Spleen (tissue), 11 donors: ENCODE measurements around the gene AQP2. TPM values are rescaled to one million over a fixed set of nuclear protein-coding genes. Genes with fewer than 3 reads are reported as not detected.

Experiments
- DNase-seq: peaks from one replicate; pipeline ENCODE4 v3.0.0-alpha.2; 2020
- H3K27ac ChIP-seq, 8 donors: fragments of 200-600 bp; sonication (generic) in 7 of 8; 1 replicate in 4 of 8; 2 replicates in 4 of 8; pipeline versions ENCODE4 v1.5.0 to v1.8.0; 2016 to 2021; ENCODE audit warnings: inconsistent platforms in 4 of 8, mild to moderate bottlenecking in 4 of 8, moderate library complexity in 1 of 8
- H3K27me3 ChIP-seq, 7 donors: fragments of 200-600 bp; sonication (generic) in 6 of 7; replicated peaks in 1 of 7; 1 replicate in 4 of 7; 2 replicates in 3 of 7; pipeline versions ENCODE4 v1.5.0 to v1.8.0; 2016 to 2021; ENCODE audit warnings: inconsistent platforms in 3 of 7, mild to moderate bottlenecking in 1 of 7
- H3K36me3 ChIP-seq, 6 donors: fragments of 200-600 bp; sonication (generic) in 5 of 6; 1 replicate in 4 of 6; 2 replicates in 2 of 6; pipeline versions ENCODE4 v1.5.0 to v1.8.0; 2016 to 2021; ENCODE audit warnings: inconsistent platforms in 2 of 6
- H3K4me1 ChIP-seq, 6 donors: fragments of 200-600 bp; sonication (generic) in 5 of 6; 1 replicate in 3 of 6; 2 replicates in 3 of 6; pipeline versions ENCODE4 v1.5.0 to v1.8.0; 2016 to 2021; ENCODE audit warnings: inconsistent platforms in 3 of 6
- H3K4me3 ChIP-seq, 8 donors: fragments of 200-600 bp; sonication (generic) in 7 of 8; 1 replicate in 4 of 8; 2 replicates in 4 of 8; pipeline versions ENCODE4 v1.5.0 to v1.8.0; 2016 to 2021; ENCODE audit warnings: inconsistent platforms in 4 of 8, mild to moderate bottlenecking in 4 of 8, moderate library complexity in 2 of 8
- H3K9me3 ChIP-seq, 8 donors: fragments of 200-600 bp; sonication (generic) in 7 of 8; 1 replicate in 4 of 8; 2 replicates in 4 of 8; pipeline versions ENCODE4 v1.5.0 to v1.8.0; 2016 to 2021; ENCODE audit warnings: inconsistent platforms in 4 of 8
- POLR2A ChIP-seq, 3 donors: fragments of 450-650 bp; IDR thresholded peaks; one replicate each; pipeline ENCODE4 v1.5.1; 2017; ENCODE audit warnings: antibody characterized with exemption in 3 of 3, mild to moderate bottlenecking in 1 of 3
- POLR2AphosphoS5 ChIP-seq, 3 donors: sonication (generic); formaldehyde crosslinking; IDR thresholded peaks; one replicate each; pipeline ENCODE4 v1.5.1; 2017; ENCODE audit warnings: antibody characterized with exemption in 3 of 3
- WGBS, 5 donors: extraction: QIAGEN DNeasy Blood & Tissue Kit in 3 of 5; methylation state at CpG; one replicate each; pipeline versions ENCODE4 v1.1.5 to v1.1.7; 2013 to 2018; 5-methylcytosine and 5-hydroxymethylcytosine counted together
- intact Hi-C: fragments of 100-400 bp; cut with DNase I; formaldehyde crosslinking; loops from one replicate; pipeline ENCODE4 v1.15.0; 2023; ENCODE audit warnings: low total_unique reads
- polyA plus RNA-seq, 3 donors: library from polyadenylated mRNA; stranded (reverse); fragments of 200-250 nt; gene quantifications; one replicate each; pipeline ENCODE4 v1.2.1, GENCODE V29; 2013
- total RNA-seq, 7 donors: library from RNA; depleted of rRNA in 3 of 7; stranded (reverse); fragments of >200 nt in 3 of 7; fragmentation: NEBNext Ultra II Directional in 4 of 7; extraction: Animal tissue kit (Norgen Biotek cat#: 25700) in 4 of 7; gene quantifications; one replicate each; pipeline versions ENCODE4 v1.1.0 to v1.2.1, GENCODE V29; 2016 to 2021
- TF ChIP-seq, protein P1 (sequence below), 11 experiments: fragments of 200-600 bp in 7 of 11; fragments of 450-650 bp in 4 of 11; sonication (generic) in 4 of 11; IDR thresholded peaks in 8 of 11; conservative IDR thresholded peaks in 3 of 11; 1 replicate in 7 of 11; 2 replicates in 4 of 11; pipeline versions ENCODE4 v1.4.0 to v1.8.0; 2016 to 2021; ENCODE audit warnings: antibody characterized with exemption in 11 of 11, inconsistent platforms in 4 of 11, mild to moderate bottlenecking in 1 of 11
- donor health status: healthy with polysubstance abuse.
- donor health status: DM: no; HTN: no; CAD: no; lungs with moderate emphysema.
- donor health status: DM: no; HTN: no; CAD: no.
- donor health status: Bipolar disorder and iron deficiency.
- donor health status: healthy.
- donor health status: DM: no; HTN: no; CAD: no.
- donor health status: DM: yes; HTN: yes; CAD: no.

Gene AQP2
- total and polyA plus RNA-seq, 10 donors, result not detected

DNA sequence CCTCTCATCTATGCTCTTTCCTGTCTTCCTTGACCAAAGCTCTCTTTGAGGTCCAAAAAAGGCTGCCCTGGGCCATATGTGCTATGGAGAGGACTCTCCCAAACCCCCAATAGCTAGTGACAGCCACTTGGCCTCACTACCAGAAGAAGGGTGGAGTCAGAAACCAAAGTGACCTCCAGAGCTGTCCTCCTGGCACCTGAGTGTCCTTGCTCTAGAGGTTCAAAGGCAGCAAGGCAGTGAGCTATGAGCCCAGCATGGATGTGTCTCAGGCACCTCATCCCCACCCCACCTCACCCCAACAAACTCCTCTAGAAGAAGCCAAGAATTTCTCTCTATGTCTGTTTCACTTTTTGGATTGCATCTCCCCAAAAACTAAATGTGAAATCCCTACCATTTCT lies 7.0 kb downstream of the AQP2 start:
- peaks cover 0 to 100% (median 47%) of the 10 kb centered on the region in 7 donors for H3K27me3 ChIP-seq
- no peaks in the 10 kb centered on the region for H3K36me3 ChIP-seq
- DNase-seq, result no peak
- TF ChIP-seq, protein P1, sequence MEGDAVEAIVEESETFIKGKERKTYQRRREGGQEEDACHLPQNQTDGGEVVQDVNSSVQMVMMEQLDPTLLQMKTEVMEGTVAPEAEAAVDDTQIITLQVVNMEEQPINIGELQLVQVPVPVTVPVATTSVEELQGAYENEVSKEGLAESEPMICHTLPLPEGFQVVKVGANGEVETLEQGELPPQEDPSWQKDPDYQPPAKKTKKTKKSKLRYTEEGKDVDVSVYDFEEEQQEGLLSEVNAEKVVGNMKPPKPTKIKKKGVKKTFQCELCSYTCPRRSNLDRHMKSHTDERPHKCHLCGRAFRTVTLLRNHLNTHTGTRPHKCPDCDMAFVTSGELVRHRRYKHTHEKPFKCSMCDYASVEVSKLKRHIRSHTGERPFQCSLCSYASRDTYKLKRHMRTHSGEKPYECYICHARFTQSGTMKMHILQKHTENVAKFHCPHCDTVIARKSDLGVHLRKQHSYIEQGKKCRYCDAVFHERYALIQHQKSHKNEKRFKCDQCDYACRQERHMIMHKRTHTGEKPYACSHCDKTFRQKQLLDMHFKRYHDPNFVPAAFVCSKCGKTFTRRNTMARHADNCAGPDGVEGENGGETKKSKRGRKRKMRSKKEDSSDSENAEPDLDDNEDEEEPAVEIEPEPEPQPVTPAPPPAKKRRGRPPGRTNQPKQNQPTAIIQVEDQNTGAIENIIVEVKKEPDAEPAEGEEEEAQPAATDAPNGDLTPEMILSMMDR (IDR thresholded peaks at IDR 0.05 in 8 of 11, conservative IDR thresholded peaks at IDR 0.05 in 3 of 11), result no peak
- no peak for TF ChIP-seq POLR2AphosphoS5 (IDR thresholded peaks at IDR 0.05)
- no peak for TF ChIP-seq POLR2A (IDR thresholded peaks at IDR 0.05)
- no peak overlapping the region for H3K27ac ChIP-seq
- no peak overlapping the region for H3K4me3 ChIP-seq
- no peaks in the 10 kb centered on the region for H3K9me3 ChIP-seq
- intact Hi-C loops, result no loop called here
- H3K4me1 ChIP-seq, result peaks cover 3 to 54% (median 21%) of the 10 kb centered on the region in 6 donors

DNA sequence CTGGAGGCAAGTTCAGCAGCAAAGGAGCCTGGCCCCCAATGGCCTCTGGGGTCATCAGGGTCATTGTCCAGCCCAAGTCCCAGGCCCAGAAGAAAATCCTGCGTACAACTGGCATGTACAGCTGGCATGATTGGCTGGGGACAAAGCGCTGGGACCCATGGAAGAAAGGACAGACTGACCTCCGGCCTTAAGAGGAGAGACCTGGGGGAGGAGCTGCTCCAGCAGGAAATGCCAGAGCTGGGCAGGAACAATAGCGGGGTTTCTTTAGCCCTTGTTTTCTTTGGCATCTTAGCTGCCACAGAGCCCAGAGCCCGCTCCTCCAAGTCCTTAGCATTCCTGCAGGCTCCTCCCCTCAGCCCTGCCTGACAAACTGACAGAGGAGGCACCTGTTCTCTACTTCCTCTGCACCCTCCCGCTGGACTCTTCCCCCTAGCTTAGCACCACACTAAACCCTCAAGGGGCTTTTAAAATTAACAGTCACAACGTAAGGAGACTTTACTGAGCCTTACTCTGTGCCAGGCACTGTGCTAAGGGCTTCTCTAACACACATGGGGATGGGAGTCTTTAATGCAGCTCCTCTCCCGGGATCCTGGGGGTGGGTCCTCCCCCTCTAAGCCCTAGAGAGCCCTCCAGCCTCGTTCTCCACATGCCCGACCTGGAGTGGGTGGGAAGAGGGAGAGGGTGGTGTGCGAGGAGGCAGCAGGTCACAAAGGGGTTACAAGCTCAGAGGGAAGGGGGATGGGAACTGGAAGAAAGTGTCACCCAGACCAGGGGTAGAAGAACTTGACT lies 9.3 kb downstream of the AQP2 start:
- TF ChIP-seq, protein P1 (IDR thresholded peaks at IDR 0.05 in 8 of 11, conservative IDR thresholded peaks at IDR 0.05 in 3 of 11), result no peak
- TF ChIP-seq POLR2A (IDR thresholded peaks at IDR 0.05), result no peak
- TF ChIP-seq POLR2AphosphoS5 (IDR thresholded peaks at IDR 0.05), result no peak
- DNase-seq, result no peak
- Histone ChIP-seq H3K27me3 (peaks cover 0 to 100% (median 44%) of the 10 kb centered on the region in 7 donors), H3K4me3 (no peak overlapping the region), H3K9me3 (no peaks in the 10 kb centered on the region), H3K36me3 (no peaks in the 10 kb centered on the region), H3K27ac (no peak overlapping the region), H3K4me1 (peaks cover 3 to 38% (median 18%) of the 10 kb centered on the region in 6 donors)
- intact Hi-C loops, result no loop called here
- 16 to 23% (median 19%) methylated on average over 11 of the region's 11 CpGs for WGBS, 5 donors

DNA sequence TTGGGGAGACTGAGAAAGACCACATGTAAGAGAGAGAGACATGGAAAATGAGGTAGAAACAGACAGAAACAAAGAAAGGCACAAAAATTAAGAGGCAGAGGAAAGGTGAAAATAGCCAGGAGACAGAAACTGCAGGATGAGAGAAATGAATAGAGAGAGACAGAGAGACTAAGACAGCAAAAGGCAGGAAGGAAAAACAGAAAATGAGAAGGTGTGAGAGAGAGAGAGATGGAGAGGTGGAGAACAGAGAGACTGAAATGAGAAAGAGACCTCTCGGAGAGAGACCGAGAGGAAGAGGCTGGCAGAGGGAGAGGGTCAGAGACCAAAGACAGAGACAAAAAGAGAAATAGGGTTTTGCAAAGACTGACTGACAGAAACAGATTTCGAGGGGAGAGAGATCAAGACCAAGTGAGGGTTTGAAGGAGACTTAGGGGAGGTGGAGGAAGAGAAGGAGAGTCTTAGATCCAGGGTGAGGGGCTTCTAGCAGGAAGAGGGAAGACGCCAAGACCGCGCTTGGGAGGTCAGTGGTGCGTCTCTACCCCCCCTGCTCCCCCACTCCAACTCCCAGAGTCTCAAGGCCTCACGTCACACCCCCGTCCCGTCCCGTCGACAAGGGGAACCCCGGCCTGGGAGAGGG lies 10.1 kb downstream of the AQP2 start:
- peaks cover 3 to 31% (median 16%) of the 10 kb centered on the region in 6 donors for H3K4me1 ChIP-seq
- 29 to 44% (median 38%) methylated on average over 13 of the region's 13 CpGs for WGBS, 5 donors
- H3K9me3 ChIP-seq, result no peaks in the 10 kb centered on the region
- no peak for DNase-seq
- no peak for TF ChIP-seq POLR2AphosphoS5 (IDR thresholded peaks at IDR 0.05)
- TF ChIP-seq, protein P1 (IDR thresholded peaks at IDR 0.05 in 8 of 11, conservative IDR thresholded peaks at IDR 0.05 in 3 of 11), result no peak
- no peak for TF ChIP-seq POLR2A (IDR thresholded peaks at IDR 0.05)
- peaks cover 0 to 100% (median 37%) of the 10 kb centered on the region in 7 donors for H3K27me3 ChIP-seq
- intact Hi-C loops, result no loop called here
- no peak overlapping the region for H3K27ac ChIP-seq
- no peaks in the 10 kb centered on the region for H3K36me3 ChIP-seq
- peak overlapping the region in 1 of 8 donors; percentile 59 for H3K4me3 ChIP-seq
